Progenitor cell of endocrine pancreas (in vitro differentiated cells): ENCODE measurements around the gene KLHL26. TPM values are rescaled to one million over a fixed set of nuclear protein-coding genes. Genes with fewer than 3 reads are reported as not detected.

ENCODE experiments used
- DNase-seq: peaks from one replicate; pipeline ENCODE4 v3.0.0; 2021; ENCODE audit warnings: low spot score; ENCODE audit not compliant: unreplicated experiment
- H3K27ac Mint-ChIP-seq: 2 replicates; pipeline ENCODE4 v1.8.0; 2021; ENCODE audit warnings: mild to moderate bottlenecking, moderate library complexity, mixed read lengths
- H3K27me3 Mint-ChIP-seq: 2 replicates; pipeline ENCODE4 v1.8.0; 2021; ENCODE audit warnings: mixed read lengths
- H3K36me3 Mint-ChIP-seq: 2 replicates; pipeline ENCODE4 v1.8.0; 2022; ENCODE audit warnings: mixed read lengths; ENCODE audit not compliant: insufficient read depth
- H3K4me1 Mint-ChIP-seq: 2 replicates; pipeline ENCODE4 v1.8.0; 2021; ENCODE audit warnings: low read depth, mixed read lengths
- H3K4me3 Mint-ChIP-seq: 2 replicates; pipeline ENCODE4 v1.8.0; 2021; ENCODE audit warnings: low read depth, mild to moderate bottlenecking, moderate library complexity, mixed read lengths
- H3K9me3 Mint-ChIP-seq: 2 replicates; pipeline ENCODE4 v1.8.0; 2021; ENCODE audit warnings: low read depth, mixed read lengths
- total RNA-seq: library from RNA; stranded (reverse); gene quantifications from 2 replicates; pipeline ENCODE4 v1.2.1, GENCODE V29; 2021
- TF ChIP-seq, protein P1 (sequence below): fragments of 200-600 bp; sonication (generic); IDR thresholded peaks from one replicate; pipeline ENCODE4 v1.5.0; 2021; ENCODE audit warnings: antibody characterized with exemption, mild to moderate bottlenecking; ENCODE audit not compliant: unreplicated experiment

KLHL26 gene
- total RNA-seq, 1 donor from 2014 or later: 12.3 TPM

DNA sequence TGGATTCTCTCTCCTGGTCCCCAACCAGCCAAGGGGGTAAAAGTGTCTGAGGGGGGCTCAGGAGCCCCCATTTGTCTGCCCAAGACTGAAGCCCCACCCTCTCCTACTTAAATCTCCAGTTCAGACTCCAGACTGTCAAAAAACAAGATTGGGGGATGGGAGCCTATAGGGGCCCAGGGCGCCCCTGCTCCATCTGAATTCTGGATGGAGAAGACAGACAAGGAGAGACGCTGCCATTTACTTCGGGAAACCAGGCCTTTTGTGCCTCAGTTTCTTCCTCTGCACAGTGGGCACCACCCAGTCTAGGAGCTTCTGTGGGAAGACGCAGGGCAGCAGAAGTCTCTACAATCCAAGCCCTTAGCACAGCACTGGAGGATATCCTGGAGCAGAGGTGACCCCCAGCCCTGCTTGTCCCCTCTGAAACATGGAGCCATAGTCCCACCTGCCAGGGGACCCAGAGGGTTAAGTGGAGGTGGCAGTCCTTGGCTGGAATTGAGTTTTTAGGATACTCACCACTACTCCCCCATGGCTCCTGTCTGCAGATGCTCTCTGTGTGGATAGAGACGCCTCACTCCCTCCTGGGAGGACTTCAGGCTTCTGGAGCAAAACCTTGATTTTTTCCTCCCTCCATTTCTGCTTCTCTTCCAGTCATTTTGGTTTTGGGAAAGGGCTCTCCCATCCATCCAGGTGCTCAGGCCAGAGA lies 28.6 kb upstream of the KLHL26 start:
- Mint-ChIP-seq H3K4me1 (peaks cover 26% of the 10 kb centered on the region), H3K27ac (no peak overlapping the region), H3K27me3 (peaks cover 60% of the 10 kb centered on the region), H3K9me3 (no peaks in the 10 kb centered on the region), H3K4me3 (no peak overlapping the region), H3K36me3 (no peaks in the 10 kb centered on the region)
- TF ChIP-seq, protein P1, sequence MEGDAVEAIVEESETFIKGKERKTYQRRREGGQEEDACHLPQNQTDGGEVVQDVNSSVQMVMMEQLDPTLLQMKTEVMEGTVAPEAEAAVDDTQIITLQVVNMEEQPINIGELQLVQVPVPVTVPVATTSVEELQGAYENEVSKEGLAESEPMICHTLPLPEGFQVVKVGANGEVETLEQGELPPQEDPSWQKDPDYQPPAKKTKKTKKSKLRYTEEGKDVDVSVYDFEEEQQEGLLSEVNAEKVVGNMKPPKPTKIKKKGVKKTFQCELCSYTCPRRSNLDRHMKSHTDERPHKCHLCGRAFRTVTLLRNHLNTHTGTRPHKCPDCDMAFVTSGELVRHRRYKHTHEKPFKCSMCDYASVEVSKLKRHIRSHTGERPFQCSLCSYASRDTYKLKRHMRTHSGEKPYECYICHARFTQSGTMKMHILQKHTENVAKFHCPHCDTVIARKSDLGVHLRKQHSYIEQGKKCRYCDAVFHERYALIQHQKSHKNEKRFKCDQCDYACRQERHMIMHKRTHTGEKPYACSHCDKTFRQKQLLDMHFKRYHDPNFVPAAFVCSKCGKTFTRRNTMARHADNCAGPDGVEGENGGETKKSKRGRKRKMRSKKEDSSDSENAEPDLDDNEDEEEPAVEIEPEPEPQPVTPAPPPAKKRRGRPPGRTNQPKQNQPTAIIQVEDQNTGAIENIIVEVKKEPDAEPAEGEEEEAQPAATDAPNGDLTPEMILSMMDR: no peak
- no peak for DNase-seq

DNA sequence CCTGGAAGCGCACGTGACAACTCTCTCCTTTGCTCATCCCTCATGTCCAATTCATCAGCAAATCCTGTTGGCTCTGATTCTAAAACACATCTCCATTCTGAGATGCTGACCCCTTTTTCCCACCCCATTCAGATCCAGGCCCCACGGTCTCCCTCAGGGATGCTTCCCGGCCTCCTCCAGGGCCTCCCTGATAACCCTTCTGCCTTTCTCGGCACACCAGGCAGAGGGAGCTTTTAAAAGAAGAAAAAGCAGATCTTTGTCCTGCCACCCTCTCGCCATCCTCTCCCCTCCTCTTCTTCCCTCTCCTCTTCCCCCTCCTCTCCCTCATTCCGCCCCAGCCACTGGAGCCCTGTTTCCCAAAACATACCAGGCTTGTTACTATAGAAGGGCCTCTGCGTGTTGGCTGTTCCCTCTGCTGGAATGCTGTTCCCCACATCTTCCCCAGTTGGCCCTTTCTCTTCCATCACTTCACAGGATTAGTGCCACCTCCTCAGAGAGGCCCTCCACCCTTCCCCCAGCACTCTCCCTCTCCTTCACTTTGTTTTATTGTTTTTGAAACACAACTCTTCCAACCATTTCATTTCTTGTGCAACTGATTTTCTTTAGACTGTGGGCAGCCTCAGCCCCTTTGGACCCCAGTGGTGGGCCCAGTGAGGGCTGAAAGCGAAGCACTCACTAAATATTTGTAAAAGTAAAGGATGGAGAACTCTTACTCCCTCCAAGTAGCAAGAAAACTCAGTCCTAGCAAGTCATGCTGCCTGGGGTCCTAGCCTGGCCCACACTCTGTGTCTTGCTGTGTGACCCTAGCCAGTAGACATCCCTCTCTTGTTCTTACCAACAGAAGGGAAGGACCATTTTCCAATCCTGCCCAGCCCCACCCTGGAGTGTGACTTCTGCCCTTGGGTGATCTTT lies 27.8 kb upstream of the KLHL26 start:
- no peaks in the 10 kb centered on the region for H3K9me3 Mint-ChIP-seq
- peaks cover 27% of the 10 kb centered on the region for H3K4me1 Mint-ChIP-seq
- no peak overlapping the region for H3K4me3 Mint-ChIP-seq
- no peaks in the 10 kb centered on the region for H3K36me3 Mint-ChIP-seq
- TF ChIP-seq, protein P1: no peak
- no peak for DNase-seq
- no peak overlapping the region for H3K27ac Mint-ChIP-seq
- peaks cover 67% of the 10 kb centered on the region for H3K27me3 Mint-ChIP-seq

GRCh38 chr19:18609717-18610051 lies 27.1 kb upstream of the KLHL26 start:
- TF ChIP-seq, protein P1: no peak
- no peak for DNase-seq
- Mint-ChIP-seq H3K27ac (no peak overlapping the region), H3K9me3 (no peaks in the 10 kb centered on the region), H3K4me1 (peaks cover 27% of the 10 kb centered on the region), H3K27me3 (peaks cover 67% of the 10 kb centered on the region), H3K36me3 (no peaks in the 10 kb centered on the region), H3K4me3 (no peak overlapping the region)

GRCh38 chr19:18610245-18610555 lies 26.6 kb upstream of the KLHL26 start:
- Mint-ChIP-seq H3K36me3 (no peaks in the 10 kb centered on the region), H3K27ac (no peak overlapping the region), H3K9me3 (no peaks in the 10 kb centered on the region), H3K27me3 (peaks cover 67% of the 10 kb centered on the region), H3K4me3 (no peak overlapping the region), H3K4me1 (peaks cover 27% of the 10 kb centered on the region)
- DNase-seq: no peak
- TF ChIP-seq, protein P1: no peak

GRCh38 chr19:18610556-18611326 lies 26.1 kb upstream of the KLHL26 start:
- TF ChIP-seq, protein P1: no peak
- H3K36me3 Mint-ChIP-seq: no peaks in the 10 kb centered on the region
- DNase-seq: no peak

More at GRCh38 chr19:18610556-18611326, 26.1 kb upstream of the KLHL26 start:
- H3K4me3 Mint-ChIP-seq: peak overlapping the region; percentile 62
- H3K27ac Mint-ChIP-seq: peak overlapping the region; percentile 62
- peaks cover 24% of the 10 kb centered on the region for H3K4me1 Mint-ChIP-seq
- H3K9me3 Mint-ChIP-seq: no peaks in the 10 kb centered on the region
- H3K27me3 Mint-ChIP-seq: peaks cover 66% of the 10 kb centered on the region
